Measurements from ENCODE around the gene ITGAX.

ITGAX gene

GRCh38 chr16:31385680-31386079 is 30.7 kb downstream of the ITGAX start:
- DNase-seq (ENCODE audit: extremely low read depth, insufficient read length), result no peak
- TF ChIP-seq CTCF (IDR thresholded peaks at IDR 0.05; ENCODE audit: insufficient read depth, low read length, poor library complexity, severe bottlenecking), result no peak
- no peaks in the 10 kb centered on the region for H3K36me3 ChIP-seq (ENCODE audit: control insufficient read depth, insufficient read depth, low read length)
- no peaks in the 10 kb centered on the region; the same call in none of the 2 replicates for H3K27me3 ChIP-seq (replicated peaks; ENCODE audit: control insufficient read depth, insufficient read depth, low read length)
- no peak overlapping the region for H3K4me3 ChIP-seq (replicated peaks; ENCODE audit: low read depth, low read length)

- Histone ChIP-seq H3K36me3 (ENCODE audit: control insufficient read depth, insufficient read depth, low read length) (no peaks in the 10 kb centered on the region), H3K4me3 (replicated peaks; ENCODE audit: low read depth, low read length) (no peak overlapping the region), H3K27me3 (replicated peaks; ENCODE audit: control insufficient read depth, insufficient read depth, low read length) (no peaks in the 10 kb centered on the region; the same call in 1 of the 2 replicates)
- TF ChIP-seq CTCF (IDR thresholded peaks at IDR 0.05; ENCODE audit: insufficient read depth, low read length, poor library complexity, severe bottlenecking), result no peak
- no peak for DNase-seq (ENCODE audit: extremely low read depth, insufficient read length)
Measured at GRCh38 chr16:31386157-31386984, 31.4 kb downstream of the ITGAX start.

- TF ChIP-seq CTCF (IDR thresholded peaks at IDR 0.05; ENCODE audit: insufficient read depth, low read length, poor library complexity, severe bottlenecking), result no peak
- Histone ChIP-seq H3K36me3 (ENCODE audit: control insufficient read depth, insufficient read depth, low read length) (no peaks in the 10 kb centered on the region), H3K4me3 (replicated peaks; ENCODE audit: low read depth, low read length) (no peak overlapping the region), H3K27me3 (replicated peaks; ENCODE audit: control insufficient read depth, insufficient read depth, low read length) (no peaks in the 10 kb centered on the region; the same call in 1 of the 2 replicates)
- no peak for DNase-seq (ENCODE audit: extremely low read depth, insufficient read length)
Measured at GRCh38 chr16:31388535-31388934, 33.6 kb downstream of the ITGAX start.

GRCh38 chr16:31390504-31391041 is 35.6 kb downstream of the ITGAX start:
- no peaks in the 10 kb centered on the region for H3K36me3 ChIP-seq (ENCODE audit: control insufficient read depth, insufficient read depth, low read length)
- DNase-seq (ENCODE audit: extremely low read depth, insufficient read length), result no peak
- no peak for TF ChIP-seq CTCF (IDR thresholded peaks at IDR 0.05; ENCODE audit: insufficient read depth, low read length, poor library complexity, severe bottlenecking)
- no peaks in the 10 kb centered on the region; the same call in 1 of the 2 replicates for H3K27me3 ChIP-seq (replicated peaks; ENCODE audit: control insufficient read depth, insufficient read depth, low read length)
- H3K4me3 ChIP-seq (replicated peaks; ENCODE audit: low read depth, low read length), result no peak overlapping the region

- no peaks in the 10 kb centered on the region; the same call in 1 of the 2 replicates for H3K27me3 ChIP-seq (replicated peaks; ENCODE audit: control insufficient read depth, insufficient read depth, low read length)
- H3K4me3 ChIP-seq (replicated peaks; ENCODE audit: low read depth, low read length), result no peak within 1 kb of the TSS
- H3K36me3 ChIP-seq (ENCODE audit: control insufficient read depth, insufficient read depth, low read length), result no peaks in the 10 kb centered on the region
- DNase-seq (ENCODE audit: extremely low read depth, insufficient read length), result no peak
- no peak for TF ChIP-seq CTCF (IDR thresholded peaks at IDR 0.05; ENCODE audit: insufficient read depth, low read length, poor library complexity, severe bottlenecking)
Measured at GRCh38 chr16:31393056-31393455, 38.1 kb downstream of the ITGAX start, which contains the start of gene ITGAD. TSS of gene ITGAD (plus strand) at chr16:31393335. CDS start at chr16:31393361, 26 bp downstream.
